GM21717 (cell line): ENCODE data around the gene ADPRS.

Source experiments
- ATAC-seq: cut with Tn5 transposase; IDR thresholded peaks from one replicate; pipeline ENCODE4 v1.9.1; 2021; ENCODE audit warnings: mild to moderate bottlenecking, moderate library complexity; ENCODE audit not compliant: unreplicated experiment

The ADPRS gene

GRCh38 chr1:36128905-36129206 lies 40.2 kb downstream of the ADPRS start:
- no peak for ATAC-seq

- ATAC-seq = no peak
These were observed 43.3 kb downstream of the ADPRS start for GRCh38 chr1:36132029-36132428.

GRCh38 chr1:36133484-36133883 lies 44.8 kb downstream of the ADPRS start:
- ATAC-seq = no peak

GRCh38 chr1:36134031-36134430 lies 45.3 kb downstream of the ADPRS start:
- ATAC-seq = no peak

- ATAC-seq = no peak
These were observed 46.0 kb downstream of the ADPRS start for GRCh38 chr1:36134505-36135329.

- ATAC-seq = no peak
These were observed 46.6 kb downstream of the ADPRS start for GRCh38 chr1:36135330-36135667.

GRCh38 chr1:36135796-36136195 lies 47.1 kb downstream of the ADPRS start:
- no peak for ATAC-seq

- ATAC-seq = no peak
These were observed 47.8 kb downstream of the ADPRS start for GRCh38 chr1:36136535-36136934.

- ATAC-seq = no peak
These were observed 48.5 kb downstream of the ADPRS start for GRCh38 chr1:36137226-36137625.

- ATAC-seq = no peak
These were observed 49.1 kb downstream of the ADPRS start for GRCh38 chr1:36137776-36138175.

GRCh38 chr1:36139521-36139920 lies 50.8 kb downstream of the ADPRS start:
- no peak for ATAC-seq

- ATAC-seq = no peak
These were observed 53.4 kb downstream of the ADPRS start for GRCh38 chr1:36142121-36142520.

GRCh38 chr1:36143424-36143823 lies 54.7 kb downstream of the ADPRS start:
- ATAC-seq = no peak
